ENCODE measurements around the gene TRIP13. TPM values are rescaled to one million over a fixed set of nuclear protein-coding genes. Genes with fewer than 3 reads are reported as not detected.

Gene TRIP13
- total RNA-seq, 2 donors from 2014 or later = 21.9 to 32.4 TPM

GRCh38 chr5:922436-923280 is 30.0 kb downstream of the TRIP13 start:
- H3K4me1 Mint-ChIP-seq = peaks cover 28% of the 10 kb centered on the region
- Histone ChIP-seq H3K27ac (ENCODE audit: low read depth, low read length) (no peak overlapping the region), H3K4me3 (ENCODE audit: low read length) (no peak overlapping the region), H3K36me3 (ENCODE audit: control insufficient read depth, insufficient read depth, low read length) (peaks cover 20% of the 10 kb centered on the region), H3K27me3 (ENCODE audit: control insufficient read depth, insufficient read depth, low read length, poor library complexity, severe bottlenecking) (peaks cover 35% of the 10 kb centered on the region), H3K9me3 (ENCODE audit: control insufficient read depth, low read length) (peaks cover 5% of the 10 kb centered on the region), H3K4me1 (ENCODE audit: control insufficient read depth, insufficient read depth, low read length) (peaks cover 12% of the 10 kb centered on the region), H3K9ac (ENCODE audit: extremely low read depth, low read length, poor library complexity, severe bottlenecking) (no peak overlapping the region)
- no peak for DNase-seq
- TF ChIP-seq CTCF (conservative IDR thresholded peaks at IDR 0.05) = no peak
- 90 to 94% methylated on average over 11 to 17 of the region's 17 CpGs for WGBS, 2 experiments (ENCODE audit: insufficient coverage in 1 of 2, insufficient read length in 1 of 2)
- H3K27me3 Mint-ChIP-seq (ENCODE audit: insufficient read depth) = peaks cover 35% of the 10 kb centered on the region
- H3K4me3 Mint-ChIP-seq = no peak overlapping the region
- H3K36me3 Mint-ChIP-seq (ENCODE audit: low read depth) = peaks cover 14% of the 10 kb centered on the region
- no peaks in the 10 kb centered on the region for H3K9me3 Mint-ChIP-seq
- no peak overlapping the region for H3K27ac Mint-ChIP-seq

DNA sequence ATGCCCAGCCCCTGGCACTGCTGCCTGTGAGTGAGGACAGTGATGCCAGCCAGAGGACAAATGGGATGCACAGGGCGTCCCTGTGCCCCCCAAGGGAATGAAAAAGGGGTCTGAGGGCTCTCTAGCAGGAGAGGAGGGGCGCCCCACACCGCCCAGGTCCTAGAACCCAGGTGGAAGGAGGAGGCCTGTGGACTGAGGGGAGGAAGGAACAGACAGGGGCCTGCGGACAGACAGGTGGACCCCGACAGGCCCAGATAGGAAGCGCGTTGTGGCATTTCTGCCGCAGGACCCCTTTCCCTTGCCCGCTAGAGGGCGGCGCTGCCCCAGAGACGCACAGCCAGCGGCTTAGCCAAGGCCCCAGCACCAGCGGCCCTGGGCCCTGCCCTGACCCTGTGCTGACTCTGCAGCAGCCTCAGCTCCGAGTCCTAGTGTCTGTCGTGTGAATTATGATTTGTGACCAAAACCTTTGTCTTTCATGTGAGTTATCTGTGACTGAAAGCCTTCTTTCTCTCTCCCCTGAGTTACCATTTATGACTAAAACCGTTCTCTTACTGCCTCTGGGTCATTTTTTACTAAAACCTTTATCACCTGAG is 30.7 kb downstream of the TRIP13 start:
- Histone ChIP-seq H3K9me3 (ENCODE audit: control insufficient read depth, low read length) (peaks cover 5% of the 10 kb centered on the region), H3K4me1 (ENCODE audit: control insufficient read depth, insufficient read depth, low read length) (peaks cover 10% of the 10 kb centered on the region), H3K27ac (ENCODE audit: low read depth, low read length) (no peak overlapping the region), H3K9ac (ENCODE audit: extremely low read depth, low read length, poor library complexity, severe bottlenecking) (no peak overlapping the region), H3K4me3 (ENCODE audit: low read length) (no peak overlapping the region), H3K27me3 (ENCODE audit: control insufficient read depth, insufficient read depth, low read length, poor library complexity, severe bottlenecking) (peaks cover 36% of the 10 kb centered on the region), H3K36me3 (ENCODE audit: control insufficient read depth, insufficient read depth, low read length) (peaks cover 14% of the 10 kb centered on the region)
- H3K9me3 Mint-ChIP-seq = no peaks in the 10 kb centered on the region
- H3K4me3 Mint-ChIP-seq = no peak overlapping the region
- DNase-seq = peak; percentile 95
- TF ChIP-seq CTCF (conservative IDR thresholded peaks at IDR 0.05) = peak; percentile 96
- H3K27me3 Mint-ChIP-seq (ENCODE audit: insufficient read depth) = peaks cover 40% of the 10 kb centered on the region
- peaks cover 23% of the 10 kb centered on the region for H3K4me1 Mint-ChIP-seq
- WGBS, 2 experiments (ENCODE audit: insufficient coverage in 1 of 2, insufficient read length in 1 of 2) = 25 to 47% methylated on average over 6 to 17 of the region's 17 CpGs
- H3K27ac Mint-ChIP-seq = no peak overlapping the region
- peaks cover 9% of the 10 kb centered on the region for H3K36me3 Mint-ChIP-seq (ENCODE audit: low read depth)

DNA sequence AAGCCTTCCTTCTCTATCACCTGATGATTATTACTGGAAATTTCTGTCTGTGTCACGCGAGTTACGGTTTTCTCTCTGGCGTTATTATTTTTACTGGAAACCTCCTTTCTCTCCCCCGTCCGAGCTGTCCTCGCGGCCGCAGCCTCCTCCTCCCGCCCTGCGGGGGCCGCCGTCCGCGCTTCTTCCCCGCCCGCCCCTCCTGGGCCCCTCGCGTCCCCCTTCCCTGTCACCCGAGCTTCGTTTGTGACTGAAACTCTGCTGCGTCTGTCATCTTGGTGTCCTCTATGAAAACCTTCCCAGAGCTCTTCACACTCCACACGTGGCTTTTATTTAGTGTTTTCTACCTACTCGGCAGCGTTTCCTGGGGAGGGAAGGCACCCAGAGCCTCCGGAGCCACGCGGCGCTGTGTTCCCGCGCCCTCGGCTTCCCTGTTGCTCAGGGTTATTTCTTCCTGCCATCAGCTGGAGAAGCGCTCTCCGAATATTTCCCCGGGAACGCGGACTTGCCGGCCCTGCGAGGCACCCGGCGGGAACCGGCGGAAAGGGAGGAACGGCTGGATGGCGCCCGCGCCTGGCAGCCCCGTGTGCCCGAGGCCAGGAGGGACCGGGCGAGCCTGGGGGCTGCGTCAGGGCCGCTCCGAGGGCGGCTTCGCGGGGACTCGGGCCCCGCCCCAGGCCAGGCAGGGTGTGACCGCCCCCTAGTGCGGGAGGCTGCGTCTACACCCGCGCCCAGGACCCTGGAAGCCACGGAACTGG is 33.9 kb downstream of the TRIP13 start:
- DNase-seq = peak; percentile 75
- WGBS, 2 experiments (ENCODE audit: insufficient coverage in 1 of 2, insufficient read length in 1 of 2) = 17 to 22% methylated on average over 38 to 65 of the region's 65 CpGs
- Mint-ChIP-seq H3K9me3 (no peaks in the 10 kb centered on the region), H3K36me3 (ENCODE audit: low read depth) (no peaks in the 10 kb centered on the region), H3K4me3 (peak overlapping the region; percentile 46), H3K27ac (no peak overlapping the region), H3K4me1 (peaks cover 4% of the 10 kb centered on the region), H3K27me3 (ENCODE audit: insufficient read depth) (peaks cover 56% of the 10 kb centered on the region)
- H3K27me3 ChIP-seq (ENCODE audit: control insufficient read depth, insufficient read depth, low read length, poor library complexity, severe bottlenecking) = peaks cover 40% of the 10 kb centered on the region
- H3K27ac ChIP-seq (ENCODE audit: low read depth, low read length) = no peak overlapping the region
- TF ChIP-seq CTCF (conservative IDR thresholded peaks at IDR 0.05) = peak; percentile 74
- H3K4me3 ChIP-seq (ENCODE audit: low read length) = no peak overlapping the region
- H3K36me3 ChIP-seq (ENCODE audit: control insufficient read depth, insufficient read depth, low read length) = peaks cover 4% of the 10 kb centered on the region
- no peaks in the 10 kb centered on the region for H3K4me1 ChIP-seq (ENCODE audit: control insufficient read depth, insufficient read depth, low read length)
- H3K9me3 ChIP-seq (ENCODE audit: control insufficient read depth, low read length) = no peaks in the 10 kb centered on the region
- no peak overlapping the region for H3K9ac ChIP-seq (ENCODE audit: extremely low read depth, low read length, poor library complexity, severe bottlenecking)
